ENCODE results near the gene DPF3.

DPF3 gene

GRCh38 chr14:72701605-72702004 lies 192.3 kb downstream of the DPF3 start:
- no peak for TF ChIP-seq CTCF (IDR thresholded peaks at IDR 0.05; ENCODE audit: borderline replicate concordance, insufficient read depth, low read depth, low read length)
- no peak overlapping the region for H3K4me3 ChIP-seq (ENCODE audit: low read depth, low read length)

- no peak overlapping the region for H3K4me3 ChIP-seq (ENCODE audit: low read depth, low read length)
- TF ChIP-seq CTCF (IDR thresholded peaks at IDR 0.05; ENCODE audit: borderline replicate concordance, insufficient read depth, low read depth, low read length): no peak
Observed at GRCh38 chr14:72701237-72701565, 192.7 kb downstream of the DPF3 start.

GRCh38 chr14:72700338-72701236 lies 193.3 kb downstream of the DPF3 start:
- no peak overlapping the region for H3K4me3 ChIP-seq (ENCODE audit: low read depth, low read length)
- TF ChIP-seq CTCF (IDR thresholded peaks at IDR 0.05; ENCODE audit: borderline replicate concordance, insufficient read depth, low read depth, low read length): no peak

GRCh38 chr14:72699852-72700257 lies 194.0 kb downstream of the DPF3 start:
- no peak for TF ChIP-seq CTCF (IDR thresholded peaks at IDR 0.05; ENCODE audit: borderline replicate concordance, insufficient read depth, low read depth, low read length)
- H3K4me3 ChIP-seq (ENCODE audit: low read depth, low read length): no peak overlapping the region

- H3K4me3 ChIP-seq (ENCODE audit: low read depth, low read length): no peak overlapping the region
- TF ChIP-seq CTCF (IDR thresholded peaks at IDR 0.05; ENCODE audit: borderline replicate concordance, insufficient read depth, low read depth, low read length): no peak
Observed at GRCh38 chr14:72699443-72699842, 194.5 kb downstream of the DPF3 start.

- H3K4me3 ChIP-seq (ENCODE audit: low read depth, low read length): no peak overlapping the region
- no peak for TF ChIP-seq CTCF (IDR thresholded peaks at IDR 0.05; ENCODE audit: borderline replicate concordance, insufficient read depth, low read depth, low read length)
Observed at GRCh38 chr14:72692696-72693095, 201.2 kb downstream of the DPF3 start.

- no peak for TF ChIP-seq CTCF (IDR thresholded peaks at IDR 0.05; ENCODE audit: borderline replicate concordance, insufficient read depth, low read depth, low read length)
- no peak overlapping the region for H3K4me3 ChIP-seq (ENCODE audit: low read depth, low read length)
Observed at GRCh38 chr14:72690324-72690723, 203.6 kb downstream of the DPF3 start.
